Tibial artery (tissue), 4 donors: Measurements from ENCODE around the gene C1QTNF1.

Experiments used
- DNase-seq, 2 donors: peaks; one replicate each; pipeline ENCODE4 v3.0.0-alpha.2; 2019
- H3K27ac ChIP-seq, 2 donors: fragments of 200-600 bp; sonication (generic) in 1 of 2; 1 replicate in 1 of 2; 2 replicates in 1 of 2; pipeline ENCODE4 v1.5.1; 2018 to 2019; ENCODE audit warnings: mild to moderate bottlenecking in 1 of 2
- H3K27me3 ChIP-seq, 2 donors: fragments of 200-600 bp; sonication (generic) in 1 of 2; one replicate each; pipeline versions ENCODE4 v1.5.1 to v1.6.0; 2016 to 2019
- H3K36me3 ChIP-seq, 3 donors: fragments of 200-600 bp; sonication (generic) in 2 of 3; one replicate each; pipeline ENCODE4 v1.5.1; 2016 to 2019; ENCODE audit warnings: mild to moderate bottlenecking in 2 of 3
- H3K4me1 ChIP-seq, 4 donors: fragments of 200-600 bp; sonication (generic) in 2 of 4; 1 replicate in 3 of 4; 2 replicates in 1 of 4; pipeline ENCODE4 v1.5.1; 2016 to 2019
- H3K4me3 ChIP-seq, 2 donors: fragments of 200-600 bp; sonication (generic) in 1 of 2; 1 replicate in 1 of 2; 2 replicates in 1 of 2; pipeline ENCODE4 v1.5.1; 2018 to 2019; ENCODE audit warnings: mild to moderate bottlenecking in 2 of 2
- H3K9me3 ChIP-seq, 3 donors: fragments of 200-600 bp; sonication (generic) in 1 of 3; one replicate each; pipeline ENCODE4 v1.5.1; 2016 to 2019
- intact Hi-C: fragments of 100-400 bp; cut with DNase I; formaldehyde crosslinking; loops from one replicate; pipeline ENCODE4 v1.15.0; 2023; ENCODE audit warnings: low total_unique reads
- TF ChIP-seq, protein P1 (sequence below), 2 experiments: fragments of 200-600 bp in 1 of 2; fragments of 450-650 bp in 1 of 2; IDR thresholded peaks; one replicate each; pipeline ENCODE4 v1.5.1; 2017 to 2019; ENCODE audit warnings: antibody characterized with exemption in 2 of 2, mild to moderate bottlenecking in 1 of 2, moderate library complexity in 1 of 2

Gene C1QTNF1

DNA sequence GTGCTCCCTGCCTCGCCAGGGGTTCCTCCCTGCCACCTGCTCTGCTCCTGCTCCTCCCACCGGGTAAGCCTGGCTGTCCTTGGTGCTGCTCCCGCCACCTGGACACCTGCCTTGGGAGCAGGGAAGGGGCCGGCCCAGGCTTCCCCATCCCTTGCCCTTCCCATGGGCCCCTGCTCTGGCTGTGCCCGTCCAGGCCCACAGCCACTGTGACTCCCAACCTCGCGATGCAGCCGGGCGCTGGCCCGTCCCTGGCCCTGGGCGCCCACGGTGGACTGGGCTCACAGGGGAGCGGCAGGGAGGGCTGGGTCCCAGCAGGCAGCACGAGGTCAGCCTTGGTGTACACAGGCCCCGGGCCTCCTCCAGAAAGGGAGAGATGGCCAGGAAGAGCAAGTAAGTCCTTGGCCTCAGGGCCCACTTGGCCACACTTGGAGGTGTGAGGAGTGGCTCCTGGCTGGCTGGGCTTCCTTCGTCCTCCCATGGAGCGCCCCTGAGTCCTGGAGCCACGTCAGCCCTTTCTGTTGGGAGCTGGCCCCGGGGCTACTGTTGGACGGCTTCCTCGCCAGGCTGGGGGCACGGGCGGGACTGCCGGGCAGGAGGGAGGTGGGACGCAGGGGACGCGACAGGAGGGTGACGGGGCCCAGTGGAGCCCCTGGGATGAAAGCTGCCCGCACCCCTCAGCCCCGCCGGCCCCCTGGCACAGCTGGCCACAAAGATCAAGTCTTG, 65.9 kb downstream of the C1QTNF1 start:
- no peak overlapping the region for H3K4me3 ChIP-seq
- H3K36me3 ChIP-seq: peaks cover 8 to 25% (median 25%) of the 10 kb centered on the region in 3 donors
- intact Hi-C loops: loop anchor here (10.0 kb wide), 1 partner anchor 625 kb away; no protein-coding TSS in a partner anchor
- H3K27me3 ChIP-seq: peaks cover 0 to 54% of the 10 kb centered on the region in 2 donors
- DNase-seq: no peak
- no peak overlapping the region for H3K27ac ChIP-seq
- H3K4me1 ChIP-seq: peaks cover 0 to 9% (median 7%) of the 10 kb centered on the region in 4 donors
- TF ChIP-seq, protein P1, sequence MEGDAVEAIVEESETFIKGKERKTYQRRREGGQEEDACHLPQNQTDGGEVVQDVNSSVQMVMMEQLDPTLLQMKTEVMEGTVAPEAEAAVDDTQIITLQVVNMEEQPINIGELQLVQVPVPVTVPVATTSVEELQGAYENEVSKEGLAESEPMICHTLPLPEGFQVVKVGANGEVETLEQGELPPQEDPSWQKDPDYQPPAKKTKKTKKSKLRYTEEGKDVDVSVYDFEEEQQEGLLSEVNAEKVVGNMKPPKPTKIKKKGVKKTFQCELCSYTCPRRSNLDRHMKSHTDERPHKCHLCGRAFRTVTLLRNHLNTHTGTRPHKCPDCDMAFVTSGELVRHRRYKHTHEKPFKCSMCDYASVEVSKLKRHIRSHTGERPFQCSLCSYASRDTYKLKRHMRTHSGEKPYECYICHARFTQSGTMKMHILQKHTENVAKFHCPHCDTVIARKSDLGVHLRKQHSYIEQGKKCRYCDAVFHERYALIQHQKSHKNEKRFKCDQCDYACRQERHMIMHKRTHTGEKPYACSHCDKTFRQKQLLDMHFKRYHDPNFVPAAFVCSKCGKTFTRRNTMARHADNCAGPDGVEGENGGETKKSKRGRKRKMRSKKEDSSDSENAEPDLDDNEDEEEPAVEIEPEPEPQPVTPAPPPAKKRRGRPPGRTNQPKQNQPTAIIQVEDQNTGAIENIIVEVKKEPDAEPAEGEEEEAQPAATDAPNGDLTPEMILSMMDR (IDR thresholded peaks at IDR 0.05): no peak
- no peaks in the 10 kb centered on the region for H3K9me3 ChIP-seq

DNA sequence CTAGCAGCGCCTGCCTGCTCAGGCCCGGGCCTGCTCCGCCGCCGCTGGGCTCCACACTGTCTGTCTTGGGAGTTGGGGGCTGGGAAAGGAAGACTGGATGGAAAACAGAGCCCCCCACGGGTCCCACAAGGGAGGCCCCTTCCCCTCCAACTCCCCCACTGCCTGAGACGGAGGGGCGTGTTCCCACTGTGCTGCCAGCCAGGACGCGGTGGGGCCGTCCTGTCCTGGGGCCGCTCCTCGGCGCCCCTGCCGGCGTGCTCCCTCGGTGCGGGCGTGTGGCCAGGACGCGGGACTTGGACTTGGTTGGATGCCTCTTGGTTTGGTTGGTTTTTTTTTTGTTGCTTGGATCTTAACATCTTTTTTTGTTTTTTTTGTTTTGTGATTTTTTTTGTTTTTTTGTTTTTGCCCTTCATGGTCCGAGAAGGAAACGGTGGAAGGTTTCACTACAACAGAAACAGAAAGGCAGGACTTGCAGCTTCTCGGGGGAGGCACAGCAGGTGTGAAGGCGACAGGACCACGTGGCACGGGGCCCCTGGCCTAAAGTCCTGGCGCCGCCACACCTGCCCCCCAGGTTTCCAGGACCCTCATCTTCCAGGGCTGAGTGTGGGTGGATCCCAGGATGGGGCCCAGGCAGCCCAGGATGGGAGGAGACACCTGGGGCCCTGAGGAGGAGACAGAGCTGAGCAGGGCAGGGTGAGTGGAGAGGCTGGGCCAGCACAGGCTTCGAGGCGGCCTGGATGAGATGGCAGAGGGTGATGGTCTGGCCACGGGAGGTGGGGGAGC, 66.7 kb downstream of the C1QTNF1 start:
- H3K9me3 ChIP-seq: no peaks in the 10 kb centered on the region
- peaks cover 0 to 9% (median 7%) of the 10 kb centered on the region in 4 donors for H3K4me1 ChIP-seq
- DNase-seq: no peak
- TF ChIP-seq, protein P1 (IDR thresholded peaks at IDR 0.05): no peak
- peaks cover 0 to 61% of the 10 kb centered on the region in 2 donors for H3K27me3 ChIP-seq
- no peak overlapping the region for H3K27ac ChIP-seq
- intact Hi-C loops: no loop called here
- H3K4me3 ChIP-seq: no peak overlapping the region
- peaks cover under 1 to 17% (median 17%) of the 10 kb centered on the region in 3 donors for H3K36me3 ChIP-seq

DNA sequence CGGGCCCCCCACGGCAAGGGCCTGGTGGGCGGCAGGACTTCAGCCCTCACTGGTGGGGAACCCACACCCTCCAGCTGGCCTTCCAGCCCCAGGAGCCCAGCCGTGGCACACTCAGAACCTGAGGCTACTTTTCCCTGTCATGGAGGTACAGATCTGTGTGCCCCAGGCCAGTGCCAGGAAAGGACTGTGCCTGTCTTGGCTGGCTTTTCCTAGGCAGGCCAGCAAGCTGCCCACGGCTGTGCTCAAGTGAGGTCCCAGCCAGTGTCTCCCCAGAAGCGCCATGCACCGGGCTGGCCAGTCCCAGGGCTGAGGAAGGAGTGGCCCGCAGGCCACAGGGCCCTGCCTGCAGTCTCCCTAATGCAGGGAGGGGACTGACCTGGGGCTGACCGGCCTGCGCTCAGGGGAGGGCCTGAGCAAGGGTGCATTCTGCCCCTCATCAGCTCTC, 67.3 kb downstream of the C1QTNF1 start:
- Histone ChIP-seq H3K4me1 (peaks cover 0 to 9% (median 7%) of the 10 kb centered on the region in 4 donors), H3K9me3 (no peaks in the 10 kb centered on the region), H3K4me3 (no peak overlapping the region), H3K27ac (no peak overlapping the region), H3K27me3 (peaks cover 0 to 67% of the 10 kb centered on the region in 2 donors), H3K36me3 (peaks cover 0 to 11% (median 11%) of the 10 kb centered on the region in 3 donors)
- no peak for DNase-seq
- TF ChIP-seq, protein P1 (IDR thresholded peaks at IDR 0.05): no peak
- intact Hi-C loops: no loop called here

DNA sequence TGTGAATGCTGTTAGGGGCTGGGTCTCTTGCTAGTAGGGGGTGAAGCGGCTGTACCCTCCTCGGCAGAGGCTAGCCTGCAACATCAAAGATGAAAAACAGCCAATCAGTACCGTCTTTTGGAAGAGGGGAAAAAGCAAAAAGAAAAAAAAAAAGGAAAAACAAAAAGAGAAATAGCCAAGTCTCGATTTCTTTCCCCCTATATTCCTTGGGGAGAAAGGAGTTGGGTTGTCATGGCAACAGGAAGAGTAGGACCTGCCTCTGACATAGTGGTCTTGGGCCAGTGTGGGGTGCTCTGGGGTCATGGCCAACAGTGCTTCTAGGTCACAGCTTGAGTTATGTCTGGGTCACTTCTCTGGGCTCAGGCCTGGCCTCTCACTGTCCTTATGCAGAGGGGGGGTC, 68.6 kb downstream of the C1QTNF1 start:
- Histone ChIP-seq H3K27ac (no peak overlapping the region), H3K9me3 (no peaks in the 10 kb centered on the region), H3K4me3 (no peak overlapping the region), H3K27me3 (peaks cover 0 to 80% of the 10 kb centered on the region in 2 donors), H3K4me1 (peaks cover 0 to 13% (median 8%) of the 10 kb centered on the region in 4 donors), H3K36me3 (no peaks in the 10 kb centered on the region)
- TF ChIP-seq, protein P1 (IDR thresholded peaks at IDR 0.05): no peak
- DNase-seq: no peak
- intact Hi-C loops: no loop called here

DNA sequence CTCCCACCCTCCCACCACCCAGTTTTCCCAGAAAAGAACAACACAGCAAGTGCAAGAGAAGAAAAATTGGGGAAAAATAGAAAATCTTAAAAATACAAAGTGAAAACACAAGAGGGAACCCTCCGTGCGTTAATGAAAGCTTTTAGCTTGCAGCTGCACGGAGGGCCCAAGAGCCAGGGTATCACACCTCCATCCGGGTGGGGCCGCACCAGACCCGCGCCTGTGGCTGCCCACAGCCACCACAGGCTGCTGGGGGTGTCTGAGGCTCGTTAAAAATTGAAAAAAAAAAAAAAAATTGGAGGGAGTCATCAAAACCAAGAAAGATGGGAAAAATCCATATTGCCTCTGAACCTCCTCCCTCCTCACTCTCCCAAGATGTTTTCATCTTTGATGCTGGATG, 69.3 kb downstream of the C1QTNF1 start:
- DNase-seq: no peak
- H3K4me1 ChIP-seq: peaks cover 0 to 14% (median 8%) of the 10 kb centered on the region in 4 donors
- no peak overlapping the region for H3K4me3 ChIP-seq
- no peak overlapping the region for H3K27ac ChIP-seq
- peaks cover 0 to 87% of the 10 kb centered on the region in 2 donors for H3K27me3 ChIP-seq
- no peaks in the 10 kb centered on the region for H3K9me3 ChIP-seq
- intact Hi-C loops: no loop called here
- H3K36me3 ChIP-seq: no peaks in the 10 kb centered on the region
- TF ChIP-seq, protein P1 (IDR thresholded peaks at IDR 0.05): no peak
